CD4-positive, alpha-beta T cell treated with Interleukin-4 for 4 hours (primary cell): ENCODE results near the gene ECI1.

Source experiments
- DNase-seq: peaks from one replicate; pipeline ENCODE4 v3.0.0-alpha.2; 2020

The ECI1 gene

GRCh38 chr16:2232094-2232990 lies 19.0 kb downstream of the ECI1 start:
- DNase-seq = no peak

- no peak for DNase-seq
These were observed 20.1 kb downstream of the ECI1 start for GRCh38 chr16:2231016-2231931.

GRCh38 chr16:2230376-2230775 lies 21.0 kb downstream of the ECI1 start:
- no peak for DNase-seq

GRCh38 chr16:2229632-2230250 lies 21.6 kb downstream of the ECI1 start:
- no peak for DNase-seq

- no peak for DNase-seq
These were observed 22.3 kb downstream of the ECI1 start for GRCh38 chr16:2229091-2229490.

GRCh38 chr16:2228161-2228824 lies 23.1 kb downstream of the ECI1 start:
- DNase-seq = no peak

GRCh38 chr16:2226918-2227317 lies 24.5 kb downstream of the ECI1 start:
- no peak for DNase-seq

GRCh38 chr16:2226245-2226793 lies 25.1 kb downstream of the ECI1 start:
- DNase-seq = no peak

GRCh38 chr16:2223942-2224486 lies 27.4 kb downstream of the ECI1 start:
- DNase-seq = peak; percentile 13

- peak; percentile 99 for DNase-seq
These were observed 28.0 kb downstream of the ECI1 start, which contains the start of gene E4F1 for GRCh38 chr16:2223221-2223941. TSS of gene E4F1 (plus strand) at chr16:2223591. CDS start at chr16:2223614, 23 bp downstream.

- no peak for DNase-seq
These were observed 35.1 kb downstream of the ECI1 start for GRCh38 chr16:2216330-2216729.

- DNase-seq = no peak
These were observed 36.7 kb downstream of the ECI1 start, which contains the start of gene PGP for GRCh38 chr16:2214719-2214968. TSS of gene PGP (minus strand) at chr16:2214840. CDS start at chr16:2214777, 63 bp downstream.

GRCh38 chr16:2213817-2214718 lies 37.3 kb downstream of the ECI1 start:
- DNase-seq = no peak

- DNase-seq = no peak
These were observed 38.7 kb downstream of the ECI1 start for GRCh38 chr16:2212362-2213324.

- DNase-seq = no peak
These were observed 39.5 kb downstream of the ECI1 start for GRCh38 chr16:2211923-2212347.

- DNase-seq = no peak
These were observed 40.7 kb downstream of the ECI1 start, which contains the start of gene BRICD5 for GRCh38 chr16:2210386-2211365. TSS of gene BRICD5 (minus strand) at chr16:2210863. CDS start at chr16:2210833, 30 bp downstream.

- DNase-seq = no peak
These were observed 41.4 kb downstream of the ECI1 start for GRCh38 chr16:2210009-2210332.
